Large intestine (tissue), 3 donors: Measurements from ENCODE around the gene AUTS2. TPM values are rescaled to one million over a fixed set of nuclear protein-coding genes. Genes with fewer than 3 reads are reported as not detected.

Experiments used
- DNase-seq, 2 donors: peaks; one replicate each; pipeline versions ENCODE4 v3.0.0 to v3.0.0-alpha.2; 2013
- H3K27ac ChIP-seq: one replicate; pipeline ENCODE4 v1.5.1; 2013; ENCODE audit warnings: low read length
- H3K27me3 ChIP-seq: 2 replicates; pipeline ENCODE4 v1.6.1; 2013; ENCODE audit warnings: low read length; ENCODE audit not compliant: control insufficient read depth, insufficient read depth
- H3K36me3 ChIP-seq: 2 replicates; pipeline ENCODE4 v1.6.1; 2013; ENCODE audit warnings: low read length; ENCODE audit not compliant: control insufficient read depth, insufficient read depth
- H3K4me1 ChIP-seq: one replicate; pipeline ENCODE4 v1.6.1; 2013; ENCODE audit warnings: low read length; ENCODE audit not compliant: control insufficient read depth, insufficient read depth
- H3K4me3 ChIP-seq: one replicate; pipeline ENCODE4 v1.5.1; 2013; ENCODE audit warnings: low read length
- H3K9me3 ChIP-seq: one replicate; pipeline ENCODE4 v1.6.1; 2013; ENCODE audit warnings: mild to moderate bottlenecking, low read depth, low read length, moderate library complexity; ENCODE audit not compliant: control insufficient read depth
- WGBS: methylation state at CpG from one replicate; pipeline ENCODE4 v1.1.5; 2013; ENCODE audit warnings: low lambda C conversion rate; ENCODE audit not compliant: insufficient coverage; 5-methylcytosine and 5-hydroxymethylcytosine counted together
- polyA plus RNA-seq: library from polyadenylated mRNA; unstranded; fragments of 120-200 nt; gene quantifications from one replicate; pipeline ENCODE4 v1.2.1, GENCODE V29; 2013

AUTS2 gene
- polyA plus RNA-seq, 1 donor = 51.3 TPM

- no peaks in the 10 kb centered on the region for H3K4me1 ChIP-seq
- no peaks in the 10 kb centered on the region for H3K27me3 ChIP-seq
- no peak for DNase-seq
- no peaks in the 10 kb centered on the region for H3K9me3 ChIP-seq
- H3K27ac ChIP-seq = no peak overlapping the region
- WGBS = 95% methylated on average over 3 of the region's 5 CpGs
- peaks cover 2% of the 10 kb centered on the region for H3K36me3 ChIP-seq
- no peak overlapping the region for H3K4me3 ChIP-seq
These were observed 1143.4 kb downstream of the AUTS2 start for GRCh38 chr7:70741666-70742065.

- no CpG with 5 or more reads among the region's 9 CpGs for WGBS
- no peak for DNase-seq
- Histone ChIP-seq H3K9me3 (no peaks in the 10 kb centered on the region), H3K27me3 (no peaks in the 10 kb centered on the region), H3K36me3 (peaks cover 2% of the 10 kb centered on the region), H3K4me3 (no peak overlapping the region), H3K27ac (no peak overlapping the region), H3K4me1 (no peaks in the 10 kb centered on the region)
These were observed 1145.5 kb downstream of the AUTS2 start for GRCh38 chr7:70743531-70744325.

GRCh38 chr7:70744492-70744891, 1146.2 kb downstream of the AUTS2 start:
- H3K4me3 ChIP-seq = no peak overlapping the region
- peaks cover 2% of the 10 kb centered on the region for H3K36me3 ChIP-seq
- no CpG with 5 or more reads among the region's 12 CpGs for WGBS
- H3K27ac ChIP-seq = no peak overlapping the region
- no peaks in the 10 kb centered on the region for H3K27me3 ChIP-seq
- no peaks in the 10 kb centered on the region for H3K4me1 ChIP-seq
- no peak for DNase-seq
- no peaks in the 10 kb centered on the region for H3K9me3 ChIP-seq

- Histone ChIP-seq H3K9me3 (no peaks in the 10 kb centered on the region), H3K4me1 (no peaks in the 10 kb centered on the region), H3K27ac (no peak overlapping the region), H3K36me3 (peaks cover 2% of the 10 kb centered on the region), H3K27me3 (no peaks in the 10 kb centered on the region), H3K4me3 (no peak overlapping the region)
- WGBS = no CpG with 5 or more reads among the region's 1 CpG
- no peak for DNase-seq
These were observed 1151.6 kb downstream of the AUTS2 start for GRCh38 chr7:70749831-70750230.

- Histone ChIP-seq H3K27ac (no peak overlapping the region), H3K9me3 (no peaks in the 10 kb centered on the region), H3K4me1 (no peaks in the 10 kb centered on the region), H3K27me3 (no peaks in the 10 kb centered on the region), H3K36me3 (peaks cover 2% of the 10 kb centered on the region), H3K4me3 (no peak overlapping the region)
- DNase-seq = no peak
- no CpG with 5 or more reads among the region's 5 CpGs for WGBS
These were observed 1153.6 kb downstream of the AUTS2 start for GRCh38 chr7:70751895-70752294.

GRCh38 chr7:70752794-70753241, 1154.5 kb downstream of the AUTS2 start:
- H3K36me3 ChIP-seq = peaks cover 2% of the 10 kb centered on the region
- no peaks in the 10 kb centered on the region for H3K4me1 ChIP-seq
- no peak overlapping the region for H3K4me3 ChIP-seq
- no peak overlapping the region for H3K27ac ChIP-seq
- WGBS = no CpG with 5 or more reads among the region's 1 CpG
- H3K9me3 ChIP-seq = no peaks in the 10 kb centered on the region
- H3K27me3 ChIP-seq = no peaks in the 10 kb centered on the region
- no peak for DNase-seq

- no CpG with 5 or more reads among the region's 8 CpGs for WGBS
- no peaks in the 10 kb centered on the region for H3K4me1 ChIP-seq
- H3K27ac ChIP-seq = no peak overlapping the region
- no peak for DNase-seq
- H3K9me3 ChIP-seq = no peaks in the 10 kb centered on the region
- H3K36me3 ChIP-seq = peaks cover 2% of the 10 kb centered on the region
- H3K4me3 ChIP-seq = no peak overlapping the region
- H3K27me3 ChIP-seq = no peaks in the 10 kb centered on the region
These were observed 1158.5 kb downstream of the AUTS2 start for GRCh38 chr7:70756789-70757188.

- DNase-seq = no peak
- H3K4me1 ChIP-seq = no peaks in the 10 kb centered on the region
- H3K27ac ChIP-seq = no peak overlapping the region
- H3K9me3 ChIP-seq = no peaks in the 10 kb centered on the region
- no peaks in the 10 kb centered on the region for H3K27me3 ChIP-seq
- 86% methylated on average over 2 of the region's 5 CpGs for WGBS
- peaks cover 9% of the 10 kb centered on the region for H3K36me3 ChIP-seq
- no peak overlapping the region for H3K4me3 ChIP-seq
These were observed 1160.4 kb downstream of the AUTS2 start for GRCh38 chr7:70758646-70759045.

GRCh38 chr7:70759674-70760073, 1161.4 kb downstream of the AUTS2 start:
- no CpG with 5 or more reads among the region's 6 CpGs for WGBS
- Histone ChIP-seq H3K27ac (no peak overlapping the region), H3K4me3 (no peak overlapping the region), H3K4me1 (no peaks in the 10 kb centered on the region), H3K36me3 (peaks cover 17% of the 10 kb centered on the region), H3K27me3 (no peaks in the 10 kb centered on the region), H3K9me3 (peaks cover 1% of the 10 kb centered on the region)
- DNase-seq = no peak

- peaks cover 38% of the 10 kb centered on the region for H3K36me3 ChIP-seq
- no peaks in the 10 kb centered on the region for H3K27me3 ChIP-seq
- no peak for DNase-seq
- H3K27ac ChIP-seq = no peak overlapping the region
- no peaks in the 10 kb centered on the region for H3K4me1 ChIP-seq
- 89% methylated on average over 1 of the region's 4 CpGs for WGBS
- peaks cover 9% of the 10 kb centered on the region for H3K9me3 ChIP-seq
- no peak overlapping the region for H3K4me3 ChIP-seq
These were observed 1163.5 kb downstream of the AUTS2 start for GRCh38 chr7:70761711-70762328.
